Ectodermal cell (in vitro differentiated cells): Measurements from ENCODE around the gene PRSS27.

ENCODE experiments used
- H3K27ac ChIP-seq: 2 replicates; pipeline ENCODE4 v1.7.0; 2013; ENCODE audit warnings: mild to moderate bottlenecking, low read depth, low read length; ENCODE audit not compliant: insufficient read depth, poor library complexity, severe bottlenecking
- H3K27me3 ChIP-seq: 2 replicates; pipeline ENCODE4 v1.7.0; 2013; ENCODE audit warnings: mild to moderate bottlenecking, low read length; ENCODE audit not compliant: insufficient read depth, control insufficient read depth, poor library complexity, severe bottlenecking
- H3K36me3 ChIP-seq: one replicate; pipeline ENCODE4 v1.7.0; 2013; ENCODE audit warnings: low read length; ENCODE audit not compliant: control insufficient read depth, insufficient read depth
- H3K4me1 ChIP-seq: one replicate; pipeline ENCODE4 v1.7.0; 2013; ENCODE audit warnings: low read length; ENCODE audit not compliant: control insufficient read depth, insufficient read depth
- H3K4me3 ChIP-seq: 2 replicates; pipeline ENCODE4 v1.7.0; 2013; ENCODE audit warnings: low read depth, low read length, control low read depth; ENCODE audit not compliant: insufficient read depth
- H3K9me3 ChIP-seq: 2 replicates; pipeline ENCODE4 v1.7.0; 2013; ENCODE audit warnings: mild to moderate bottlenecking, low read length, moderate library complexity; ENCODE audit not compliant: control insufficient read depth
- WGBS, 2 experiments: methylation state at CpG; one replicate each; pipeline ENCODE4 v1.1.7; 2013; ENCODE audit warnings: missing lambda C conversion rate in 2 of 2; 5-methylcytosine and 5-hydroxymethylcytosine counted together

PRSS27 gene

DNA sequence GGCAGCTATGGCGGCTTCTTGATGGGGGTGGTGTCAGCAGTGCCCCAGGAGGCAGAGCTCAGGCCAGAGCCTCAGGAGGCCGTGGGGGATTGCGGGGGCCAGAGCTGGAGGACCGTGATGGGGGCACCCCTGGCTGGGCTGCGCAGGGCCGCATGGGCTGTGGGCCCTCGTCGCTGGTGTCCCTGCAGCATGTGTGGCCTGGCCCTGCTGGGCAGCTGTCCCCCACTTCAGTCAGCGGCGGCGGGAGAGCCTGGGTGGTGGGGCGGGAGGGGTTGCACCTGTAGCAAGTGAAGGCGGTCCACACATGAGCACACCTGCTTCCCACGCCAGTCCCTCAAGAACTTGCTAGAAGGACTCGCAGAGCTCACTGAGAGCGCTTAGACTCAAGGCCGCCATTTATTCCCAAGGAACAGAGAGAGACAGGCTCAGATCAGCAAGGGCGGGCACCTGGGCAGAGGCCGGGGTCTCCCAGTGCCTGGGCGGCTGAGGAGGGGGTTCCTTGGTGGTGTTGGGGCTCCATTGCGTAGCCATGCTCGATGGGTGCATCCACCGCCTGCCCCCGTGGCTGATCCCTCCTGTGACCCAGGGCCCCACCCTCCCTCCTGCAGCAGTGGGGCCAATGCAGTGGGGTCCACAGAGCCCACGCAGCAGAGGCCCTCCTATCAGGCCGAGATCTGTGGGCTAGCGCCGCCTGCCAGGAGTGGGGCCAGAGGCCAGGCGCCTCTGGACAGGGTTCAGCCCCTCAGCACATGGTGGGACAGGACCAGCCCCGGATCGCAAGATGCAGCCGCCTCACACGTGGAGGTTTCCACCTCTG lies 15.7 kb downstream of the PRSS27 start:
- H3K27me3 ChIP-seq, result no peaks in the 10 kb centered on the region
- H3K9me3 ChIP-seq, result no peaks in the 10 kb centered on the region
- no peaks in the 10 kb centered on the region for H3K4me1 ChIP-seq
- WGBS, 2 experiments, result 96 to 97% methylated on average over 33 of the region's 33 CpGs
- no peak overlapping the region for H3K27ac ChIP-seq
- H3K36me3 ChIP-seq, result peaks cover 11% of the 10 kb centered on the region
- no peak overlapping the region for H3K4me3 ChIP-seq

DNA sequence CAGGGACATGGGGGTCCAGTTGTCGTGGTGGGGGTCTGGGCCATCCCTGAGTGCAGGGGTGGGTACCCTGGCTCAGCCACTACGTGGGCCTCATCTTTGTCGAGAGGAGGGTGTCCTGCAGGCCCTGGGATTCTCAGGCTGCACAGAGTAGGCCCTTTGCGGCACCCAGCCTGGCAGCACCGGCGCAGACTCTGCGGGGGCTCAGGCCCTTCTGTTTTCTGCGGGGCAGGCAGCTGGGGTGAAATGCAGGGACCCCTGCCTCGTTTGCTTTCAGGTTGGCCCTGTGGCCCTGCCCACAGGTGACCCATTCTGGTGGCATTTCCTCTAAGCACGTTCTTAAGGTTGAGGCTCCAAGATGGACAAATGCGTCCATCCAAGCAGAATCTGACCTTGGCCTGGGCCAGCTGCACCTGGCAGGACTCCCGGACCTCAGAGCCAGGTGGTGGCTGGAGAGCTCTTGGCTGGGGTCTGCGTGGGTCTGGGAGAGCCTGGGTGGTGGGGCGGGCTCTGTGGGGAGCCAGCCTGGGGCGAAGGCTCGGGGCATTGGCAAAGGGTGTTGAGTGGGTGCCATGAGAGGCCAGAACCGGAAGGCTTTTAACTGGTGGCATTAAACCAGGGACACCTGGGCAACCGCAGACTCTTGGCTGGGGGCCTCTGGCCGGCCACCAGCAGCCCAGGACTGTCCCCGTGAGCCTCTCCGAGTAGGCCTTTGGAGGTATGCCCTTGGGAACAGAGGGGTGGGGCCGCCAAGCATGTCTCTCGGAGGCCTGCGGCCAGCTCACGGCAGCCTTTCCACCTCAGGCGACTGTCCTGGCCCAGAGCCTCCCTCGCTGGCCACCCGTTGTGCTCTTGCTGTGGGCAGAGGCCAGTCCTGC lies 16.9 kb downstream of the PRSS27 start:
- Histone ChIP-seq H3K27me3 (no peaks in the 10 kb centered on the region), H3K4me3 (no peak overlapping the region), H3K27ac (no peak overlapping the region), H3K4me1 (no peaks in the 10 kb centered on the region), H3K36me3 (peaks cover 15% of the 10 kb centered on the region), H3K9me3 (no peaks in the 10 kb centered on the region)
- 95 to 96% methylated on average over 28 of the region's 28 CpGs for WGBS, 2 experiments

DNA sequence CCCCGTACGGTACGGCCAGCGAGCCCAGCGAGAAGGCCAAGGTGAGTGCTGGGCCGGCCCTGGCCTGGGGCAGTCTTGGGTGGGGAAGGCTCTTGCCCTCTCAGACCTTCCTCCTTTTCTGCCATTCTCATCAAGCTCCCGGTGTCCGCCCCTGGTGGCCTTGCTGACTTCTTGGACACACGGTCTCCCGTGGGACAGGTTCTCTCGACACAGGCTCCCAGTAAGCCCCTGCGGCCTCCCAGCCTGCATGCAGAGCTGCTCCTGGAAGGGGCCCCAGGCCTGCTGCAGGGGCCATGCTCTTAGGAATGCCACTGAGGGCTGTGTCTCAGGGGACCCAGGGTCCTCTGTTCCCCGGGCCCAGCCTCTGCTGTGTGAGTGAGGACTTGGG lies 17.6 kb downstream of the PRSS27 start:
- Histone ChIP-seq H3K4me3 (no peak overlapping the region), H3K9me3 (no peaks in the 10 kb centered on the region), H3K4me1 (no peaks in the 10 kb centered on the region), H3K27me3 (no peaks in the 10 kb centered on the region), H3K27ac (no peak overlapping the region), H3K36me3 (peaks cover 15% of the 10 kb centered on the region)
- WGBS, 2 experiments, result 94 to 96% methylated on average over 13 of the region's 13 CpGs

DNA sequence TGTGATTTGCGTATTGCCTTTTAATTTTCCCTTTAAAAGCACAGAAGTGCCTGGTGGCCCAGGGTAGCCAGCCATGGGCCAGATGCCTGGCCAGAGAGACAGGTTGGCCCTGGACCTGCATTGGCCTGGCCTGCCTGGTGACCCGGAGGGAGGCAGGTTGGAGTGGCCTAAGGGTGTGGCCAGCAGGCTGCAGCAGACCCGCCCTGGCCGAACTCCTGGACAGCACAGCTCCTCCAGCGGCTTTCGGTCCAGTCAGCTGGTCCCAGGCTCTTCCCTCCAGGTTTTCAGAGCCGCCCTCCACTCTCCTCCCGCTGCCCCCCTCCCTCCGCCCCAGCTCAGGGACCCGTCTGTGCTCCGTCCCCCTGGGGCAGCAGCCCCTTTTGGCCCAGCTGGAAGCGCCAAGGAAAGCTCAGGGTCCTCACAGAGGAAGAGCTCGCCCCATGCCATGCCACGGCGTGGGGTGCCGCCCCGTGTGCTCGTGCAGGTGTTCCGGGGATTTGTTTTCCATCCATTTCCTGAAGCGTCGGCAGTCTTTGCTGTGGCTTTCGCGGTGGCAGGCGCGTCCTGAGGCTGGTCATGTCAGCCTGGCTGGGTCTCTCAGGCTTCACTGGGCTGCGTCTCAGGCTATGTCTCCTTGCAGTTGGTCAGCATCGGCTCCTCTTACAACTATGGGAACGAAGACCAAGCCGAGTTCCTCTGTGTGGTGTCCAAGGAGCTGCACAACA lies 18.1 kb downstream of the PRSS27 start:
- peaks cover 15% of the 10 kb centered on the region for H3K36me3 ChIP-seq
- WGBS, 2 experiments, result 95% methylated on average over 29 of the region's 29 CpGs

DNA sequence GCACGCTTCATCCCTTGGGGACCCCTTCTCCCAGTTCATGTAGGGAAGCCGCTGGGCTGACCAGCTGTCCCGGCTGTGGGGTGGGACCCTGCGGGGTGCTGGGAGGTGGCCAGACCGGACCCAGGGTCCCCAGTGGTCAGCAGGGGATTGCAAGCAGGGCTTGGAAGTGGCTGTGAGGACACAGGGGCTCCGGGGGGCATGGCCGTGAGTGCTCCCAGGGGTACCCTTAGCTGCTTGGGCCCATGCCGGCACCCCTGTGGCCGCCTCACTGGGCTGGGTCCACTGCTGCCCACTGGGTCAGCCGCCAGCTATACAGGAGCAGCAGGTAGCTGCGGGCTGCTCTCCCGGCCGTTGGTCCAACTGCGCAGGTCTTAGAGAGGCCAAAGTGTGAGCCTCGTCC lies 18.8 kb downstream of the PRSS27 start:
- no peaks in the 10 kb centered on the region for H3K4me1 ChIP-seq
- H3K27me3 ChIP-seq, result no peaks in the 10 kb centered on the region
- peaks cover 15% of the 10 kb centered on the region for H3K36me3 ChIP-seq
- H3K4me3 ChIP-seq, result no peak overlapping the region
- H3K27ac ChIP-seq, result no peak overlapping the region
- WGBS, 2 experiments, result 96% methylated on average over 15 of the region's 15 CpGs
- no peaks in the 10 kb centered on the region for H3K9me3 ChIP-seq

More for the DNA sequence above, 18.1 kb downstream of the PRSS27 start:
- Histone ChIP-seq H3K27me3 (no peaks in the 10 kb centered on the region), H3K9me3 (no peaks in the 10 kb centered on the region), H3K4me1 (no peaks in the 10 kb centered on the region), H3K27ac (no peak overlapping the region), H3K4me3 (no peak overlapping the region)

DNA sequence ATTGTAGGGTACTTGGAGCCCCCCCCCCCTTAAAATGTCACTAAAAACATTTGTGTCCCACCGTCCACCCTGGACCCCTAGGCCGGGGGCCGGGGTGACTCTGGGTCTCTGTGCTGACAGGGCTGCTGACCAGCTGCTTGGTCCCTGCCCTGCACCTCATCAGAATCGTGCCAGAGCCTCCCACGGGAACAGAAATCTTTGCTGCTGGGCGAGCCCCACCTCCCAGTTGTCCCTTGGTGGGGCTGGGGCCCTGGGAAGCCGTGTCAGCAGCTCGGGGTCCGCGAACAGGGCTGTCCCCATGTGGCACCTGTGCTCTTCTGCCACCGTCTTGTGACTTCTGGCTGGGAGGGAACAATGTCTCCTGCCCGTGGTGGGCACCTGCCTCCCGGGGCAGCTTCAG lies 19.2 kb downstream of the PRSS27 start:
- Histone ChIP-seq H3K27ac (no peak overlapping the region), H3K27me3 (no peaks in the 10 kb centered on the region), H3K4me3 (no peak overlapping the region), H3K4me1 (no peaks in the 10 kb centered on the region), H3K36me3 (peaks cover 15% of the 10 kb centered on the region), H3K9me3 (no peaks in the 10 kb centered on the region)
- WGBS, 2 experiments, result 95% methylated on average over 13 of the region's 13 CpGs

DNA sequence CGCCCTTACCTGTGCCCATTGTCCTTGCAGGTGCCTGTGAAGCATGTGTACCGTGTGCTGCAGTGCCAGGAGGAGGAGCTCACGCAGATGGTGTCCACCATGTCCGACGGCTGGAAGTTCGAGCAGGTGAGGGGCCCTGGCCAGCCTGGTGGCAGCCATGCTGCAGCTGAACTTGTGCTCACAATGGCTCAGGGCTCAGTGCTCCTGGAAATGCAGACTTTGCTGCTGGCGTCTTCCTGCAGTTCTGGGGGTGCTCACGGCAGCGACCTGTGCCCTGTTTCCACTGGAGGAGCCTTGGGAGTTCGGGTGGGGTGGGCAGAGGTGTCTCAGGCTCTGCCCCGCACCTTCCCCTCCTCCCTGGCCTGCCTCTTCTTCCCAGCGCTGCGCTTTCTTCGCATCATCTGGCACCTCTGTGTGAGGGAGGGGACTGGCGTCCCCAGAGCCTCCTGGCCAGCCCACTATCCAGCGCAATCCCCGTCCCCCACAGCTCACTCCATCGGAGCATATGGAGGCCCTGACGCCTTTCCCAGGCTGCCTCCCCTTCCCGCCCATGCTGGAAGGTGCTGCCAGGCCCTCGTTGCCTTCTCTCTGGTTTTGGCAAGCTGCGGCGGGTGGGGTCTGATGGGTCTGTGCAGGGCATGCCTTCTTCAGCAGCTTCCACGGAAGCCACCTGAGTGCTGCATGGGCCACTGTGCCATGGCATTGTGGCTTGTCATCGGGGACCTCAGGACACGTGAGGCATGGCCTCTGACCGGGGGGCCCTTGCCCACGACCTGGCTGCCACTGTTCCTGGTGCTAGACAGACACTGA lies 20.0 kb downstream of the PRSS27 start:
- H3K27me3 ChIP-seq, result no peaks in the 10 kb centered on the region
- no peak overlapping the region for H3K4me3 ChIP-seq
- H3K4me1 ChIP-seq, result no peaks in the 10 kb centered on the region
- 94 to 95% methylated on average over 28 of the region's 28 CpGs for WGBS, 2 experiments
- peaks cover 15% of the 10 kb centered on the region for H3K36me3 ChIP-seq
- no peaks in the 10 kb centered on the region for H3K9me3 ChIP-seq
- no peak overlapping the region for H3K27ac ChIP-seq

DNA sequence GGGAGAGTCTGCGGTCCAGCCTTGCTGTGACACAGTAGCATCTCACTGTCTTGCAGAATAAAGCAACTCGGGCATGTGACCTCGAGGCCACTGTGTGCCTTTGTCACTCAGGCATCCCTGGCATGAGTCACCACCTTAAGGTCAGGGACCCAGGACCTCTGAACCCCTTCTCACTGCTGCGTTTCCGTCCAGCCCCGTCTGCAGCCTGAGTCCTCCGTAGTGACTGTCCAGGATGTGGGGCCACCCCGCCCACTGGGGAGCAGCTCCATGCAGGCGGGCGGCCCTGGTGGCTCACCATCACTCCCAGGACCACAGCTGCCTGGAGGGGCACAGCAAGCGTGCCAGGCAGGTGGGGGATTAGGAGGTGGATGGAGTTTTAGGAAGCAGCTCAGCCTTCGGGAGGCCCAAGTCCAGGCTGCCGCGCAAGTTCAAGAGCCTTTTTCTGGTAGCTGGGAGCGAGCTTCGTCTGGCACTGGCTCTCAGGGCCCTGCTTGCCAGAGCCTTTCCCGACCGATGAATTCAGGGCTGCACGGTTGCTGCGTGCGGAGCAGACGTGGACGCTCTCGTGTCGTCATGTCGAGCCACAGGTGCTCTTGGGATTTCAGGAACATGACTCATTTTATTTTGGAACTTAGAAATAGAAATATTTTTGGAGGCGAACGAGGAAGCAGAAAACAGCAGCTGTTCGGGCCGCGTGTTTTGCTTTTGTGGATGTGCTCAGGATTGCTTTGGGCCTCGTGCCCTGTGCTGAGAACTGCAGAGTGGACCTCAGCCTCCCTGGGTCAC lies 20.9 kb downstream of the PRSS27 start:
- Histone ChIP-seq H3K27ac (no peak overlapping the region), H3K9me3 (no peaks in the 10 kb centered on the region), H3K4me1 (no peaks in the 10 kb centered on the region), H3K27me3 (no peaks in the 10 kb centered on the region), H3K36me3 (peaks cover 15% of the 10 kb centered on the region), H3K4me3 (no peak overlapping the region)
- 95 to 96% methylated on average over 32 of the region's 32 CpGs for WGBS, 2 experiments
